K562 (cell line): Measurements from ENCODE around the gene SRPK2. TPM values are rescaled to one million over a fixed set of nuclear protein-coding genes. Genes with fewer than 3 reads are reported as not detected.

Experiments
- ATF1 ChIP-seq, 2 experiments: fragments of 450-650 bp in 1 of 2; IDR thresholded peaks; 2 replicates each; pipeline ENCODE4 v1.6.1; 2016; ENCODE audit warnings: missing compliant biosample characterization in 1 of 2, missing genetic modification characterization in 1 of 2
- BRD9 ChIP-seq: fragments of 450-650 bp; IDR thresholded peaks from 2 replicates; pipeline ENCODE4 v1.6.1; 2018; ENCODE audit warnings: low read depth; ENCODE audit not compliant: partially characterized antibody
- CBX2 ChIP-seq: fragments of 200-600 bp; sonication (generic); IDR thresholded peaks from one replicate; pipeline ENCODE4 v1.6.1; 2012; ENCODE audit warnings: mild to moderate bottlenecking, low read length, inconsistent platforms; ENCODE audit not compliant: insufficient read depth, poor library complexity, severe bottlenecking
- FOXO4 ChIP-seq: fragments of 450-650 bp; formaldehyde crosslinking; IDR thresholded peaks from 2 replicates; pipeline ENCODE4 v1.4.0; 2020; ENCODE audit warnings: mild to moderate bottlenecking, moderate library complexity
- HDAC1 ChIP-seq, 2 experiments: fragments of 450-650 bp; IDR thresholded peaks; 2 replicates each; pipeline ENCODE4 v1.6.1; 2016 to 2017; ENCODE audit warnings: inconsistent platforms in 1 of 2, mild to moderate bottlenecking in 1 of 2, moderate library complexity in 1 of 2
- HDAC3 ChIP-seq: fragments of 450-650 bp; IDR thresholded peaks from 2 replicates; pipeline ENCODE4 v1.6.1; 2018; ENCODE audit warnings: borderline replicate concordance, mild to moderate bottlenecking, moderate library complexity; ENCODE audit not compliant: partially characterized antibody
- HES1 ChIP-seq: fragments of 450-650 bp; IDR thresholded peaks from 2 replicates; pipeline ENCODE4 v1.6.1; 2016; ENCODE audit warnings: low read depth, mild to moderate bottlenecking, moderate library complexity
- JUND ChIP-seq, 2 experiments: IDR thresholded peaks; 2 replicates in 1 of 2; 3 replicates in 1 of 2; pipeline ENCODE4 v1.6.1; 2011; ENCODE audit warnings: borderline replicate concordance in 2 of 2, low read depth in 2 of 2, low read length in 2 of 2, improper control_type of control experiment in 1 of 2, missing biosample characterization in 1 of 2, missing genetic modification characterization in 1 of 2, missing genetic modification reagents in 1 of 2
- KLF10 ChIP-seq: fragments of 250-450 bp; sonication (Bioruptor Pico); IDR thresholded peaks from 2 replicates; pipeline ENCODE4 v1.6.1; 2021; ENCODE audit warnings: matching md5 sums
- MYC ChIP-seq, 2 experiments: fragments of 250-450 bp in 1 of 2; sonication (Bioruptor Pico) in 1 of 2; IDR thresholded peaks; 2 replicates each; pipeline versions ENCODE4 v1.5.1 to v1.6.1; 2012 to 2021; ENCODE audit warnings: low read depth in 2 of 2, borderline replicate concordance in 1 of 2, improper control_type of control experiment in 1 of 2, low read length in 1 of 2, mild to moderate bottlenecking in 1 of 2, moderate library complexity in 1 of 2
- PTRF ChIP-seq: fragments of 450-650 bp; IDR thresholded peaks from 2 replicates; pipeline ENCODE4 v1.6.1; 2016; ENCODE audit warnings: mild to moderate bottlenecking, missing genetic modification characterization, missing compliant biosample characterization
- SOX6 ChIP-seq: fragments of 450-650 bp; IDR thresholded peaks from 2 replicates; pipeline ENCODE4 v1.6.1; 2014; ENCODE audit warnings: mild to moderate bottlenecking
- ZBTB12 ChIP-seq: fragments of 250-450 bp; sonication (Bioruptor Pico); IDR thresholded peaks from 2 replicates; pipeline ENCODE4 v1.4.0; 2020
- ZNF140 ChIP-seq: fragments of 250-450 bp; sonication (Bioruptor Pico); IDR thresholded peaks from 2 replicates; pipeline ENCODE4 v1.8.0; 2021; ENCODE audit warnings: moderate library complexity, mild to moderate bottlenecking, inconsistent platforms
- ZNF3 ChIP-seq: fragments of 250-450 bp; sonication (Bioruptor Pico); IDR thresholded peaks from 2 replicates; pipeline ENCODE4 v1.5.0; 2021; ENCODE audit warnings: mild to moderate bottlenecking, moderate library complexity
- polyA plus RNA-seq, 8 experiments: library from polyadenylated mRNA; depleted of rRNA in 4 of 8; stranded (reverse) in 5 of 8; unstranded in 3 of 8; fragments of >200 nt; fragmentation: Nextera tagmentation in 2 of 8; fragmentation: Illumina TruSeq in 1 of 8; extraction: Ambion mirVana in 2 of 8; extraction: Trizol in 1 of 8; gene quantifications; 2 replicates each; pipeline versions ENCODE4 v1.2.1 to v1.2.3, GENCODE V29; 2011 to 2014; ENCODE audit warnings: inconsistent platforms in 1 of 8, missing spikeins in 1 of 8
- total RNA-seq, 7 experiments: library from RNA; depleted of rRNA in 6 of 7; stranded (reverse); fragments of >200 nt in 6 of 7; fragmentation: Illumina TruSeq in 2 of 7; extraction: Trizol in 2 of 7; gene quantifications; 2 replicates each; pipeline versions ENCODE4 v1.2.1 to v1.2.3, GENCODE V29; 2011 to 2021; ENCODE audit warnings: low replicate concordance in 1 of 7
- TF ChIP-seq, protein P1 (sequence below), 2 experiments: fragments of 200-800 bp in 1 of 2; sonication (Bioruptor generic) in 1 of 2; sonication (generic) in 1 of 2; formaldehyde crosslinking in 1 of 2; IDR thresholded peaks in 1 of 2; conservative IDR thresholded peaks in 1 of 2; 2 replicates each; pipeline versions ENCODE4 v1.5.0 to v1.6.1; 2016 to 2020; ENCODE audit warnings: missing compliant biosample characterization in 1 of 2, missing genetic modification characterization in 1 of 2, missing genetic modification reagents in 1 of 2
- TF ChIP-seq, protein P2 (sequence below): sonication (generic); formaldehyde crosslinking; IDR thresholded peaks from 2 replicates; pipeline ENCODE4 v1.8.1; 2022; ENCODE audit warnings: missing genetic modification reagents
- TF ChIP-seq, protein P3 (sequence below): fragments of 450-650 bp; IDR thresholded peaks from 2 replicates; pipeline ENCODE4 v1.6.1; 2016

Gene SRPK2
- total and polyA plus RNA-seq, 9 of the 15 experiments (the other 6 are each of a cell fraction or from before 2014, with no cell fraction given), result 21.5 to 44.7 (median 33.3) TPM

GRCh38 chr7:105387508-105388355, 989 bp downstream of the SRPK2 start (continued):
- peak; percentile 10; the same call in 1 of the 2 replicates for TF ChIP-seq MYC (IDR thresholded peaks at IDR 0.05; ENCODE audit: low read depth, low read length)
- no peak for TF ChIP-seq MYC (CRISPR knock-in tag; IDR thresholded peaks at IDR 0.05; ENCODE audit: borderline replicate concordance, low read depth)
- no peak for TF ChIP-seq CBX2
- no peak for TF ChIP-seq FOXO4 (CRISPR knock-in tag)
- no peak for TF ChIP-seq ATF1 (CRISPR knock-in tag; IDR thresholded peaks at IDR 0.05)
- peak; percentile 34 for TF ChIP-seq ATF1 (tag; IDR thresholded peaks at IDR 0.05)
- TF ChIP-seq KLF10 (CRISPR knock-in tag), result no peak
- no peak for TF ChIP-seq ZNF3 (CRISPR knock-in tag)
- TF ChIP-seq, protein P1, sequence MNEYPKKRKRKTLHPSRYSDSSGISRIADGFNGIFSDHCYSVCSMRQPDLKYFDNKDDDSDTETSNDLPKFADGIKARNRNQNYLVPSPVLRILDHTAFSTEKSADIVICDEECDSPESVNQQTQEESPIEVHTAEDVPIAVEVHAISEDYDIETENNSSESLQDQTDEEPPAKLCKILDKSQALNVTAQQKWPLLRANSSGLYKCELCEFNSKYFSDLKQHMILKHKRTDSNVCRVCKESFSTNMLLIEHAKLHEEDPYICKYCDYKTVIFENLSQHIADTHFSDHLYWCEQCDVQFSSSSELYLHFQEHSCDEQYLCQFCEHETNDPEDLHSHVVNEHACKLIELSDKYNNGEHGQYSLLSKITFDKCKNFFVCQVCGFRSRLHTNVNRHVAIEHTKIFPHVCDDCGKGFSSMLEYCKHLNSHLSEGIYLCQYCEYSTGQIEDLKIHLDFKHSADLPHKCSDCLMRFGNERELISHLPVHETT (CRISPR knock-in tag; conservative IDR thresholded peaks at IDR 0.05 in 1 of 2, IDR thresholded peaks at IDR 0.05 in 1 of 2), result no peak
- TF ChIP-seq JUND (IDR thresholded peaks at IDR 0.05; ENCODE audit: borderline replicate concordance, low read depth, low read length), result no peak
- TF ChIP-seq JUND (tag; IDR thresholded peaks at IDR 0.05; ENCODE audit: borderline replicate concordance, low read depth, low read length), result no peak
- peak; percentile 26; the same call in 1 of the 2 replicates for TF ChIP-seq SOX6
- TF ChIP-seq, protein P2, sequence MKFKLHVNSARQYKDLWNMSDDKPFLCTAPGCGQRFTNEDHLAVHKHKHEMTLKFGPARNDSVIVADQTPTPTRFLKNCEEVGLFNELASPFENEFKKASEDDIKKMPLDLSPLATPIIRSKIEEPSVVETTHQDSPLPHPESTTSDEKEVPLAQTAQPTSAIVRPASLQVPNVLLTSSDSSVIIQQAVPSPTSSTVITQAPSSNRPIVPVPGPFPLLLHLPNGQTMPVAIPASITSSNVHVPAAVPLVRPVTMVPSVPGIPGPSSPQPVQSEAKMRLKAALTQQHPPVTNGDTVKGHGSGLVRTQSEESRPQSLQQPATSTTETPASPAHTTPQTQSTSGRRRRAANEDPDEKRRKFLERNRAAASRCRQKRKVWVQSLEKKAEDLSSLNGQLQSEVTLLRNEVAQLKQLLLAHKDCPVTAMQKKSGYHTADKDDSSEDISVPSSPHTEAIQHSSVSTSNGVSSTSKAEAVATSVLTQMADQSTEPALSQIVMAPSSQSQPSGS (CRISPR knock-in tag), result no peak
- no peak for TF ChIP-seq HES1
- TF ChIP-seq HDAC1 (IDR thresholded peaks at IDR 0.05), result peak in 1 of 2 experiments; percentile 74; a peak in 2 of 4 replicates
- no peak for TF ChIP-seq ZNF140 (CRISPR knock-in tag)
- no peak for TF ChIP-seq HDAC3
- no peak for TF ChIP-seq PTRF
- no peak for TF ChIP-seq ZBTB12
- TF ChIP-seq, protein P3, sequence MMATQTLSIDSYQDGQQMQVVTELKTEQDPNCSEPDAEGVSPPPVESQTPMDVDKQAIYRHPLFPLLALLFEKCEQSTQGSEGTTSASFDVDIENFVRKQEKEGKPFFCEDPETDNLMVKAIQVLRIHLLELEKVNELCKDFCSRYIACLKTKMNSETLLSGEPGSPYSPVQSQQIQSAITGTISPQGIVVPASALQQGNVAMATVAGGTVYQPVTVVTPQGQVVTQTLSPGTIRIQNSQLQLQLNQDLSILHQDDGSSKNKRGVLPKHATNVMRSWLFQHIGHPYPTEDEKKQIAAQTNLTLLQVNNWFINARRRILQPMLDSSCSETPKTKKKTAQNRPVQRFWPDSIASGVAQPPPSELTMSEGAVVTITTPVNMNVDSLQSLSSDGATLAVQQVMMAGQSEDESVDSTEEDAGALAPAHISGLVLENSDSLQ, result no peak
- TF ChIP-seq BRD9, result no peak
